SU-DHL-6 (cell line): Measurements from ENCODE around the gene U2AF2.
"Not testable (repeated sequence)": the region's sequence is repeated elsewhere in the genome, so short reads cannot be mapped to it uniquely, and the experiment has no call there.

Source experiments
- H2AFZ ChIP-seq: fragments of 200-600 bp; sonication (generic); 2 replicates; pipeline ENCODE4 v1.6.1; 2014; ENCODE audit warnings: low read depth, mild to moderate bottlenecking, moderate library complexity, mixed read lengths, antibody characterized with exemption, low read length; ENCODE audit not compliant: severe bottlenecking
- H3F3A ChIP-seq: fragments of 200-600 bp; shearing (Covaris generic); 2 replicates; pipeline ENCODE4 v1.6.0; 2016; ENCODE audit warnings: antibody characterized with exemption, mild to moderate bottlenecking; ENCODE audit not compliant: insufficient read depth
- H3K27ac ChIP-seq: fragments of 200-600 bp; sonication (generic); 2 replicates; pipeline ENCODE4 v1.5.1; 2016; ENCODE audit warnings: low read depth, mild to moderate bottlenecking, low read length, moderate library complexity, mixed read lengths
- H3K27me3 ChIP-seq: fragments of 200-600 bp; sonication (generic), shearing (Covaris generic); 2 replicates; pipeline ENCODE4 v1.6.0; 2014; ENCODE audit warnings: mild to moderate bottlenecking, low read length
- H3K36me3 ChIP-seq: fragments of 200-600 bp; sonication (generic); 2 replicates; pipeline ENCODE4 v1.6.1; 2014; ENCODE audit warnings: mild to moderate bottlenecking, low read length, mixed read lengths
- H3K4me2 ChIP-seq: fragments of 300-600, 200-600 bp; shearing (Covaris generic), sonication (generic); 2 replicates; pipeline ENCODE4 v1.6.0; 2014; ENCODE audit warnings: low read length, low read depth, mild to moderate bottlenecking; ENCODE audit not compliant: poor library complexity, severe bottlenecking
- H3K4me3 ChIP-seq: fragments of 200-600 bp; sonication (generic); 2 replicates; pipeline ENCODE4 v1.5.1; 2014; ENCODE audit warnings: antibody characterized with exemption, low read length, mild to moderate bottlenecking, mixed read lengths; ENCODE audit not compliant: insufficient read depth, poor library complexity, severe bottlenecking
- H3K79me2 ChIP-seq: fragments of 200-600 bp; sonication (generic); 2 replicates; pipeline ENCODE4 v1.6.1; 2014; ENCODE audit warnings: mild to moderate bottlenecking, low read length, moderate library complexity; ENCODE audit not compliant: insufficient read depth
- H3K9ac ChIP-seq: fragments of 200-600 bp; sonication (generic); 2 replicates; pipeline ENCODE4 v1.7.0; 2014; ENCODE audit warnings: mild to moderate bottlenecking, low read length
- H3K9me2 ChIP-seq: fragments of 200-600 bp; sonication (generic); replicated peaks from 2 replicates; pipeline ENCODE4 v1.6.1; 2014; ENCODE audit warnings: low read length; ENCODE audit not compliant: insufficient read depth
- H3K9me3 ChIP-seq: fragments of 200-600 bp; sonication (generic); 2 replicates; pipeline ENCODE4 v1.6.1; 2014; ENCODE audit warnings: low read length, mixed read lengths; ENCODE audit not compliant: insufficient read depth
- H4K20me1 ChIP-seq: fragments of 200-600 bp; sonication (generic); 2 replicates; pipeline ENCODE4 v1.6.1; 2014; ENCODE audit warnings: low read depth, mild to moderate bottlenecking, antibody characterized with exemption, low read length, moderate library complexity, mixed read lengths
- EZH2phosphoT487 ChIP-seq: fragments of 200-600 bp; sonication (generic), shearing (Covaris generic); conservative IDR thresholded peaks from 2 replicates; pipeline ENCODE4 v1.6.1; 2018; ENCODE audit warnings: mild to moderate bottlenecking, antibody characterized with exemption, low read length, moderate library complexity, mixed read lengths
- TF ChIP-seq, protein P1 (sequence below): fragments of 200-600 bp; sonication (generic); IDR thresholded peaks from one replicate; pipeline ENCODE4 v1.5.1; 2017; ENCODE audit warnings: antibody characterized with exemption, mild to moderate bottlenecking, low read length, moderate library complexity; ENCODE audit not compliant: insufficient read depth, poor library complexity, severe bottlenecking

The U2AF2 gene

GRCh38 chr19:55712804-55713631, 58.2 kb downstream of the U2AF2 start:
- Histone ChIP-seq H3K27ac (no peak overlapping the region), H3K9me2 (no peaks in the 10 kb centered on the region), H3F3A (no peaks in the 10 kb centered on the region), H3K4me2 (no peak overlapping the region), H2AFZ (no peak overlapping the region), H3K9me3 (no peaks in the 10 kb centered on the region), H3K27me3 (no peaks in the 10 kb centered on the region), H3K9ac (no peak overlapping the region), H4K20me1 (no peaks in the 10 kb centered on the region), H3K4me3 (no peak overlapping the region), H3K36me3 (no peaks in the 10 kb centered on the region), H3K79me2 (no peaks in the 10 kb centered on the region)
- TF ChIP-seq EZH2phosphoT487: no peak
- TF ChIP-seq, protein P1, sequence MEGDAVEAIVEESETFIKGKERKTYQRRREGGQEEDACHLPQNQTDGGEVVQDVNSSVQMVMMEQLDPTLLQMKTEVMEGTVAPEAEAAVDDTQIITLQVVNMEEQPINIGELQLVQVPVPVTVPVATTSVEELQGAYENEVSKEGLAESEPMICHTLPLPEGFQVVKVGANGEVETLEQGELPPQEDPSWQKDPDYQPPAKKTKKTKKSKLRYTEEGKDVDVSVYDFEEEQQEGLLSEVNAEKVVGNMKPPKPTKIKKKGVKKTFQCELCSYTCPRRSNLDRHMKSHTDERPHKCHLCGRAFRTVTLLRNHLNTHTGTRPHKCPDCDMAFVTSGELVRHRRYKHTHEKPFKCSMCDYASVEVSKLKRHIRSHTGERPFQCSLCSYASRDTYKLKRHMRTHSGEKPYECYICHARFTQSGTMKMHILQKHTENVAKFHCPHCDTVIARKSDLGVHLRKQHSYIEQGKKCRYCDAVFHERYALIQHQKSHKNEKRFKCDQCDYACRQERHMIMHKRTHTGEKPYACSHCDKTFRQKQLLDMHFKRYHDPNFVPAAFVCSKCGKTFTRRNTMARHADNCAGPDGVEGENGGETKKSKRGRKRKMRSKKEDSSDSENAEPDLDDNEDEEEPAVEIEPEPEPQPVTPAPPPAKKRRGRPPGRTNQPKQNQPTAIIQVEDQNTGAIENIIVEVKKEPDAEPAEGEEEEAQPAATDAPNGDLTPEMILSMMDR: no peak

- Histone ChIP-seq H2AFZ (no peak overlapping the region), H3K9me3 (peaks cover 10% of the 10 kb centered on the region; the same call in 1 of the 2 replicates), H3K9ac (no peak overlapping the region), H3K4me2 (no peak overlapping the region), H3K36me3 (no peaks in the 10 kb centered on the region), H3K79me2 (no peaks in the 10 kb centered on the region), H4K20me1 (no peaks in the 10 kb centered on the region), H3K27ac (no peak overlapping the region), H3K9me2 (no peaks in the 10 kb centered on the region), H3K4me3 (no peak overlapping the region), H3F3A (no peaks in the 10 kb centered on the region), H3K27me3 (no peaks in the 10 kb centered on the region)
- no peak for TF ChIP-seq EZH2phosphoT487
- TF ChIP-seq, protein P1: no peak
These were observed 61.7 kb downstream of the U2AF2 start for GRCh38 chr19:55716531-55716930.

DNA sequence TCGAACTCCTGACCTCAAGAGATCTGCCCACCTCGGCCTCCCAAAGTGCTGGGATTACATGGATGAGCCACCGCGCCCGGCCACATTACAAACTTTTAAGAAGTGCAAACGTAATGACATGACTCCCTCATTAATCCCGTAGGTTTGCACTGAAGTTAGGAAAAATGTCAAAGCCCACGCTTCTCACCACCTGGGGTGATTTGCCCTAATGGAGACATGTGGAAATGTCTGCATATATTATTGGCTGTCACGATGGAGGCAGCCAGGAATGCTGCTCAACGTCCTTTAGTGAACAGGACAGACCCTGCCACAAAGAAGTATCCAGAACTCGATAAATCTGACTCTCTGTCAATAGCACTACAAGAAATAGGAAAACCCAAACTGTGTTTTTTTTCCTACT, 62.4 kb downstream of the U2AF2 start:
- Histone ChIP-seq H3K79me2 (no peaks in the 10 kb centered on the region), H3K9me2 (no peaks in the 10 kb centered on the region), H3K27ac (no peak overlapping the region), H3K36me3 (no peaks in the 10 kb centered on the region), H3K9ac (no peak overlapping the region), H3K4me3 (no peak overlapping the region), H3K4me2 (no peak overlapping the region), H3F3A (no peaks in the 10 kb centered on the region), H2AFZ (no peak overlapping the region), H4K20me1 (no peaks in the 10 kb centered on the region), H3K27me3 (no peaks in the 10 kb centered on the region), H3K9me3 (peaks cover 11% of the 10 kb centered on the region; the same call in 1 of the 2 replicates)
- TF ChIP-seq, protein P1: no peak
- TF ChIP-seq EZH2phosphoT487: no peak

- H2AFZ ChIP-seq, H3K4me2 ChIP-seq, H3K4me3 ChIP-seq, H3K9me2 ChIP-seq, H3K27me3 ChIP-seq, H3K36me3 ChIP-seq, H3K79me2 ChIP-seq, H3F3A ChIP-seq, H3K9ac ChIP-seq, H4K20me1 ChIP-seq, H3K27ac ChIP-seq: not testable (repeated sequence)
- H3K9me3 ChIP-seq: peaks cover 11% of the 10 kb centered on the region; the same call in 1 of the 2 replicates
These were observed 63.3 kb downstream of the U2AF2 start for GRCh38 chr19:55717879-55718711.
